ENCODE measurements around the gene SH3D19. TPM values are rescaled to one million over a fixed set of nuclear protein-coding genes. Genes with fewer than 3 reads are reported as not detected.

The SH3D19 gene
- total RNA-seq, 2 experiments from 2014 or later: not detected

GRCh38 chr4:151184523-151185458, 140.6 kb downstream of the SH3D19 start:
- no peaks in the 10 kb centered on the region for H3K9me2 ChIP-seq (ENCODE audit: insufficient read depth, low read length)
- ChIA-PET CTCF (ENCODE audit: unreplicated experiment) (no interaction called here), POLR2A (interaction anchor here (0.6 to 0.9 kb wide), 4 partner anchors 9 to 50 kb away, joined by 3 to 5 read pairs (median 3); no protein-coding TSS in a partner anchor)
- H3K4me3 ChIP-seq (ENCODE audit: low read depth, low read length, poor library complexity, severe bottlenecking): no peak overlapping the region
- H3K36me3 ChIP-seq (ENCODE audit: insufficient read depth, low read length): no peaks in the 10 kb centered on the region
- intact Hi-C loops (cut with micrococcal nuclease; ENCODE audit: unreplicated experiment): no loop called here
- DNase-seq (ENCODE audit: low spot score): no peak
- no peaks in the 10 kb centered on the region for H3K79me2 ChIP-seq (ENCODE audit: insufficient read depth, low read depth, low read length)
- H3K4me1 ChIP-seq (ENCODE audit: insufficient read depth, low read length, poor library complexity, severe bottlenecking): no peaks in the 10 kb centered on the region
- H4K20me1 ChIP-seq (ENCODE audit: insufficient read depth, low read length): no peaks in the 10 kb centered on the region
- no peak overlapping the region for H3K4me2 ChIP-seq (ENCODE audit: low read length)
- H3K9me3 ChIP-seq (ENCODE audit: low read length): no peaks in the 10 kb centered on the region
- TF ChIP-seq CTCF (conservative IDR thresholded peaks at IDR 0.05; ENCODE audit: low read length) (no peak), EZH2phosphoT487 (IDR thresholded peaks at IDR 0.05; ENCODE audit: borderline replicate concordance, low read depth, low read length) (no peak)
- no TSS peak for BruUV-seq (replicated peaks)
- no peak overlapping the region for H3K27ac ChIP-seq (ENCODE audit: low read depth, low read length, poor library complexity, severe bottlenecking)
- no peak overlapping the region for H2AFZ ChIP-seq (ENCODE audit: low read length)

- no peaks in the 10 kb centered on the region for H3K79me2 ChIP-seq (ENCODE audit: insufficient read depth, low read depth, low read length)
- no peaks in the 10 kb centered on the region for H3K9me3 ChIP-seq (ENCODE audit: low read length)
- CTCF ChIA-PET (ENCODE audit: unreplicated experiment): interaction anchor here (0.5 kb wide), 1 partner anchor 8 kb away, joined by 3 read pairs; no protein-coding TSS in a partner anchor
- no TSS peak for BruUV-seq (replicated peaks)
- no peak for DNase-seq (ENCODE audit: low spot score)
- no peak overlapping the region for H3K4me3 ChIP-seq (ENCODE audit: low read depth, low read length, poor library complexity, severe bottlenecking)
- no peaks in the 10 kb centered on the region for H3K9me2 ChIP-seq (ENCODE audit: insufficient read depth, low read length)
- no peak overlapping the region for H3K4me2 ChIP-seq (ENCODE audit: low read length)
- no peaks in the 10 kb centered on the region for H3K36me3 ChIP-seq (ENCODE audit: insufficient read depth, low read length)
- intact Hi-C loops (cut with micrococcal nuclease; ENCODE audit: unreplicated experiment): no loop called here
- H3K27ac ChIP-seq (ENCODE audit: low read depth, low read length, poor library complexity, severe bottlenecking): no peak overlapping the region
- H2AFZ ChIP-seq (ENCODE audit: low read length): no peak overlapping the region
- POLR2A ChIA-PET: no interaction called here
- no peaks in the 10 kb centered on the region for H3K4me1 ChIP-seq (ENCODE audit: insufficient read depth, low read length, poor library complexity, severe bottlenecking)
- TF ChIP-seq EZH2phosphoT487 (IDR thresholded peaks at IDR 0.05; ENCODE audit: borderline replicate concordance, low read depth, low read length) (no peak), CTCF (conservative IDR thresholded peaks at IDR 0.05; ENCODE audit: low read length) (no peak)
- H4K20me1 ChIP-seq (ENCODE audit: insufficient read depth, low read length): no peaks in the 10 kb centered on the region
These were observed 142.9 kb downstream of the SH3D19 start for GRCh38 chr4:151182455-151182996.

All from OCI-LY7 (cell line).